ENCODE data around the gene IFI6. TPM values are rescaled to one million over a fixed set of nuclear protein-coding genes. Genes with fewer than 3 reads are reported as not detected.
"Not testable (repeated sequence)": the region's sequence is repeated elsewhere in the genome, so short reads cannot be mapped to it uniquely, and the experiment has no call there.

The IFI6 gene
- total RNA-seq, 1 donor from 2014 or later = 500 TPM

DNA sequence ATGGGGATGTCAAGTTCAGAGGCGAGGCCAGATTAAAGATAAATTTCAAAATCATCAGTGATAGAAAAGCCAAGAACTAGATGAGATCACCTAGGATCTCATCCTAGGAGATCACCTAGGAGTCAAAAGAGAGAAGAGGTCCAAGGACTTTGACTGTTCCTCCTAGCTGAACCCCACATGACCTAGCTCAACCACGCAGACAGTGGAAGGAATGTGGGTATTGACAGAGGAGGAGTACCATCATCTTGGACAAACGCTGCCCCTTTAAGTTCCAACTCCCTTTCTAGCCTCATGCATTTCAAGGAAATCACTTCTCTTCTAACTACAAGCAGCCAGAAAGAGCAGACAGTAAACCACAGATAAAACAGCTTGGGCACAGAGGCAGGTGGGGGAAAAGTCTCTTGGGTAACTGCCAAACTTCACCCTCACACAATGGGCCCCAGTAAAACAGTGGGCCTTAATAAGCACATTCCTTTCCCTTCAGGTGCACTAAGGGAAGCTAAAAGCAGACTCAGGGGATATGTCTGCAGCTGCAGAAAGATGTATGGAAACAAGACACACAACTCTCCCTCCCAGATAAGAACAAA lies 41.2 kb upstream of the IFI6 start:
- TF ChIP-seq, protein P1, sequence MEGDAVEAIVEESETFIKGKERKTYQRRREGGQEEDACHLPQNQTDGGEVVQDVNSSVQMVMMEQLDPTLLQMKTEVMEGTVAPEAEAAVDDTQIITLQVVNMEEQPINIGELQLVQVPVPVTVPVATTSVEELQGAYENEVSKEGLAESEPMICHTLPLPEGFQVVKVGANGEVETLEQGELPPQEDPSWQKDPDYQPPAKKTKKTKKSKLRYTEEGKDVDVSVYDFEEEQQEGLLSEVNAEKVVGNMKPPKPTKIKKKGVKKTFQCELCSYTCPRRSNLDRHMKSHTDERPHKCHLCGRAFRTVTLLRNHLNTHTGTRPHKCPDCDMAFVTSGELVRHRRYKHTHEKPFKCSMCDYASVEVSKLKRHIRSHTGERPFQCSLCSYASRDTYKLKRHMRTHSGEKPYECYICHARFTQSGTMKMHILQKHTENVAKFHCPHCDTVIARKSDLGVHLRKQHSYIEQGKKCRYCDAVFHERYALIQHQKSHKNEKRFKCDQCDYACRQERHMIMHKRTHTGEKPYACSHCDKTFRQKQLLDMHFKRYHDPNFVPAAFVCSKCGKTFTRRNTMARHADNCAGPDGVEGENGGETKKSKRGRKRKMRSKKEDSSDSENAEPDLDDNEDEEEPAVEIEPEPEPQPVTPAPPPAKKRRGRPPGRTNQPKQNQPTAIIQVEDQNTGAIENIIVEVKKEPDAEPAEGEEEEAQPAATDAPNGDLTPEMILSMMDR (IDR thresholded peaks at IDR 0.05; ENCODE audit: unreplicated experiment) = no peak
- Mint-ChIP-seq H3K9me3 (peaks cover 12% of the 10 kb centered on the region), H3K4me3 (no peak overlapping the region), H3K36me3 (peaks cover 3% of the 10 kb centered on the region), H3K4me1 (peaks cover 19% of the 10 kb centered on the region), H3K27ac (peak overlapping the region; percentile 93), H3K27me3 (ENCODE audit: low read depth) (no peaks in the 10 kb centered on the region)
- no peak for DNase-seq (ENCODE audit: low spot score in 2 of 2, unreplicated experiment in 2 of 2)

DNA sequence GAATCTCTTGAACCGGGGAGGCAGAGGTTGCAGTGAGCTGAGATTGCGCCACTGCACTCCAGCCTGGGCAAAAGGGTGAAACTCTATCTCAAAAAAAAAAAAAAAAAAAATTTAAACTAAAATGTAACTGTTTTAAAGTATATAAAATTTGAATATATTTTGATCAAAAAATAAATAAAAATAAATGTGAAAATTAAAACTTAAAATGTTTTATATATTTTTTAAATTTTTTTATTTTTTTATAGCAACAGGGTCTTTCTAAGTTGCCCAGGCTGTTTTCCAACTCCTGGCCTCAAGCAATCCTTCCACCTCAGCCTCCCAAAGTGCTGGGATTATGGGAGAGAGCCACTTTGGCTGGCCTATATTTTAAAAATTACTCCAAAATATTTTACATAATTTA lies 38.6 kb upstream of the IFI6 start:
- H3K27me3 Mint-ChIP-seq (ENCODE audit: low read depth) = no peaks in the 10 kb centered on the region
- DNase-seq (ENCODE audit: low spot score in 2 of 2, unreplicated experiment in 2 of 2) = no peak
- peaks cover 10% of the 10 kb centered on the region for H3K9me3 Mint-ChIP-seq
- H3K36me3 Mint-ChIP-seq = no peaks in the 10 kb centered on the region
- TF ChIP-seq, protein P1 (IDR thresholded peaks at IDR 0.05; ENCODE audit: unreplicated experiment) = no peak
- H3K4me1 Mint-ChIP-seq = peaks cover 19% of the 10 kb centered on the region
- H3K27ac Mint-ChIP-seq = no peak overlapping the region
- no peak overlapping the region for H3K4me3 Mint-ChIP-seq

DNA sequence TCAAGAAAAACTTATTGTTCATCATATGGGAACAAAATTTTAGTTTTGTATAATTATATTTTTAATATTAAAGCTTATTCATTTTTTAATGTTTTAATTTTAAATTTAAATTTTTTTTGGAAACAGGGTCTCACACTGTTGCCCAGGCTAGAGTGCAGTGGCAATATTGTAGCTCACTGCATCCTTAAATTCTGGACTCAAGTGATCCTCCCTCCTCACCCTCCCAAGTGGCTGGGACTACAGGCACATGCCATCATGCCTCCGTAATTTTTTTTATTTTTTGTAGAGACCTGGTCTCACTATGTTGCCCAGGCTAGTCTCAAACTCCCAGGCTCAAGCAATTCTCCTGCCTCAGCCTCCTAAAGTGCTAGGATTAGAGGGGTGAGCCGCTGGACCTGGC lies 33.6 kb upstream of the IFI6 start:
- H3K27ac Mint-ChIP-seq = no peak overlapping the region
- H3K9me3 Mint-ChIP-seq = peaks cover 18% of the 10 kb centered on the region
- H3K36me3 Mint-ChIP-seq = peaks cover 1% of the 10 kb centered on the region
- no peaks in the 10 kb centered on the region for H3K4me1 Mint-ChIP-seq
- TF ChIP-seq, protein P1 (IDR thresholded peaks at IDR 0.05; ENCODE audit: unreplicated experiment) = no peak
- no peak overlapping the region for H3K4me3 Mint-ChIP-seq
- no peaks in the 10 kb centered on the region for H3K27me3 Mint-ChIP-seq (ENCODE audit: low read depth)
- DNase-seq (ENCODE audit: low spot score in 2 of 2, unreplicated experiment in 2 of 2) = no peak

DNA sequence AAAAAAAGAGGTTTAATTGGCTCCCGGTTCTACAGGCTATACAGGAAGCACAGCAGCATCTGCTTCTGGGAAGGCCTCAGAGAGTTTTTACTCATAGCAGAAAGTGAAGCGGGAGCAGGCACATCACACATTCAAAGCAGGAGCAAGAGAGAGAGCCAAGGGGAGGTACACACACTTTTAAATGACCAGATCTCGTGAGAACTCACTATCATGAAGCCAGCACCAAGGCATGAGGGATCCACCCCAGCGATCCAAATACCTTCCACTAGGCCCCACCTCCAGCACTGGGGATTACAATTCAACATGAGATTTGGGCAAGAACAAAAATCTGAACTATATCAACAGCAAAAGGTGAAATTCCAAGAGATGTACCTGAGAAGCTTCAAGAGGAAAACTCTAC lies 33.0 kb upstream of the IFI6 start:
- TF ChIP-seq, protein P1 (IDR thresholded peaks at IDR 0.05; ENCODE audit: unreplicated experiment) = no peak
- peaks cover 1% of the 10 kb centered on the region for H3K36me3 Mint-ChIP-seq
- no peak for DNase-seq (ENCODE audit: low spot score in 2 of 2, unreplicated experiment in 2 of 2)
- no peaks in the 10 kb centered on the region for H3K4me1 Mint-ChIP-seq
- H3K9me3 Mint-ChIP-seq = peaks cover 18% of the 10 kb centered on the region
- H3K27ac Mint-ChIP-seq = no peak overlapping the region
- H3K4me3 Mint-ChIP-seq = no peak overlapping the region
- no peaks in the 10 kb centered on the region for H3K27me3 Mint-ChIP-seq (ENCODE audit: low read depth)

DNA sequence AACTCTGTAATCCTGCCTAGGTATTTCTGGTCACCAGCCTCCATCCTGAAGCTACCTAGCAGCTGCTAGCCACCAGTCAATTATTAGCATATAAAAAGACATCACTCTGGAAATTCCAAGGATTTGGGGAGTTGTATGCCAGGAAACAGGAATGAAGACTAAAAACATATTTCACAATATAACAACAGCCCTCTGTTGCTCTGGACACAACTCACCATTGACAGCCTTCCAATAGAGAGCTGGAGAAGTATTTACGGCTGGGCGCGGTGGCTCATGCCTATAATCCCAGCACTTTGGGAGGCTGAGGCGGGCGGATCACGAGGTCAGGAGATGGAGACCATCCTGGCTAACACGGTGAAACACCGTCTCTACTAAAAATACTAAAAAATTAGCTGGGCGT lies 24.8 kb upstream of the IFI6 start:
- not testable (repeated sequence) for H3K4me3 Mint-ChIP-seq

DNA sequence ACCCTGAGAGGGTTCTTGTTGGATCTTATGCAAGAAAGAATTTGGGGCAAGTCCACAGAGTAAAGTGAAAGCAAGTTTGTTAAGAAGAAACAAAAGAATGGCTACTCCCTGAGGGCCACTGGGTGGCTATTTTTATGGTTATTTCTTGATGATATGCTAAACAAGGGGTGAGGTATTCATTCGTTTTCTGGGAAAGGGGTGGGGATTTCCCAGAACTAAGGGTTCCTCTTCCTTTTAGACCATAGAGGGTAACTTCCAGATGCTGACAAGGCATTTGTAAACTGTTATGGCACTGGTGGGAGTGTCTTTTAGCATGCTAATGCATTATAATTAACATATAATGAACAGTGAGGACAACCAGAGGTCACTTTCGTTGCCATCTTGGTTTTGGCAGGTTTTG lies 18.2 kb upstream of the IFI6 start:
- Mint-ChIP-seq H3K27ac (no peak overlapping the region), H3K36me3 (peaks cover 3% of the 10 kb centered on the region), H3K4me3 (no peak overlapping the region), H3K9me3 (peaks cover 17% of the 10 kb centered on the region), H3K27me3 (ENCODE audit: low read depth) (no peaks in the 10 kb centered on the region), H3K4me1 (peaks cover 11% of the 10 kb centered on the region)
- TF ChIP-seq, protein P1 (IDR thresholded peaks at IDR 0.05; ENCODE audit: unreplicated experiment) = no peak
- no peak for DNase-seq (ENCODE audit: low spot score in 2 of 2, unreplicated experiment in 2 of 2)

More for the DNA sequence above, 24.8 kb upstream of the IFI6 start:
- not testable (repeated sequence) for DNase-seq (ENCODE audit: low spot score in 2 of 2, unreplicated experiment in 2 of 2); H3K36me3 Mint-ChIP-seq; H3K27me3 Mint-ChIP-seq (ENCODE audit: low read depth); H3K9me3 Mint-ChIP-seq; H3K4me1 Mint-ChIP-seq; H3K27ac Mint-ChIP-seq

All from mesothelial cell of epicardium (in vitro differentiated cells).